HepG2 (cell line): ENCODE results near the gene CEP57L1. TPM values are rescaled to one million over a fixed set of nuclear protein-coding genes. Genes with fewer than 3 reads are reported as not detected.

ENCODE experiments used
- ATAC-seq: fragments of 200-7000 bp; cut with Tn5 transposase; 3 replicates; pipeline ENCODE4 v1.9.1; 2020; ENCODE audit warnings: mild to moderate bottlenecking, moderate library complexity
- BruUV-seq: library from RNA; stranded (reverse); fragments of 400-500 nt; replicated peaks from 2 replicates; lab custom pipeline; 2021; lab: Mats Ljungman, UMichigan
- CTCF ChIA-PET: fragments of 300-600 bp; formaldehyde crosslinking; extraction: SDS; loops from one replicate; lab custom pipeline; 2021; ENCODE audit warnings: low total read pairs, inconsistent platforms, low intra/inter-chr PET ratio; lab: Yijun Ruan, JAX
- POLR2A ChIA-PET: fragments of 350-600 bp; sonication (Branson Sonifier 250); formaldehyde crosslinking; loops from one replicate; lab custom pipeline; 2020; ENCODE audit warnings: antibody characterized with exemption, inconsistent platforms; lab: Yijun Ruan, JAX
- DNase-seq: peaks from one replicate; pipeline ENCODE4 v3.0.0-alpha.2; 2015; ENCODE audit warnings: low spot score
- FAIRE-seq: peaks from 3 replicates; lab custom pipeline; 2011; peaks lifted over from hg19 to GRCh38; lab: Jason Lieb, UNC
- H2AFZ ChIP-seq: one replicate; pipeline ENCODE4 v1.6.1; 2011; ENCODE audit warnings: low read length, inconsistent platforms
- H3K27ac ChIP-seq: fragments of 300-600 bp; 3 replicates; pipeline ENCODE4 v1.8.0; 2011; ENCODE audit warnings: mixed run types, mild to moderate bottlenecking, mixed read lengths, low read length, inconsistent platforms; ENCODE audit not compliant: insufficient read depth; ENCODE audit errors: extremely low read length
- H3K27me3 ChIP-seq, 2 experiments: fragments of 200-600 bp in 1 of 2; 2 replicates in 1 of 2; 3 replicates in 1 of 2; pipeline versions ENCODE4 v1.6.0 to v1.8.0; 2011; ENCODE audit warnings: low read length in 2 of 2, mild to moderate bottlenecking in 2 of 2, moderate library complexity in 2 of 2, inconsistent platforms in 1 of 2; ENCODE audit not compliant: insufficient read depth in 2 of 2, control insufficient read depth in 1 of 2
- H3K36me3 ChIP-seq, 2 experiments: fragments of 200-600 bp in 1 of 2; replicated peaks in 1 of 2; 2 replicates in 1 of 2; 3 replicates in 1 of 2; pipeline versions ENCODE4 v1.5.1 to v1.8.0; 2011; ENCODE audit warnings: low read length in 2 of 2, inconsistent platforms in 1 of 2; ENCODE audit not compliant: insufficient read depth in 2 of 2, control insufficient read depth in 1 of 2
- H3K4me1 ChIP-seq: 2 replicates; pipeline ENCODE4 v1.5.1; 2012; ENCODE audit warnings: low read length, inconsistent platforms; ENCODE audit not compliant: insufficient read depth
- H3K4me2 ChIP-seq: 2 replicates; pipeline ENCODE4 v1.6.0; 2011; ENCODE audit warnings: low read depth, low read length, inconsistent platforms
- H3K4me3 ChIP-seq, 3 experiments: fragments of 200-600 bp in 1 of 3; sonication (generic), shearing (Covaris generic) in 1 of 3; replicated peaks in 1 of 3; 2 replicates each; pipeline ENCODE4 v1.5.1; 2011 to 2016; ENCODE audit warnings: low read length in 3 of 3, inconsistent platforms in 2 of 3, low read depth in 2 of 3, mild to moderate bottlenecking in 2 of 3, control low read depth in 1 of 3, mixed read lengths in 1 of 3; ENCODE audit not compliant: insufficient read depth in 1 of 3
- H3K79me2 ChIP-seq: one replicate; pipeline ENCODE4 v1.6.1; 2011; ENCODE audit warnings: low read length, inconsistent platforms; ENCODE audit not compliant: insufficient read depth
- H3K9ac ChIP-seq: 2 replicates; pipeline ENCODE4 v1.6.0; 2011; ENCODE audit warnings: mild to moderate bottlenecking, low read depth, low read length, inconsistent platforms; ENCODE audit not compliant: insufficient read depth
- H3K9me3 ChIP-seq: 2 replicates; pipeline ENCODE4 v1.5.1; 2012; ENCODE audit warnings: mild to moderate bottlenecking, low read length
- H4K20me1 ChIP-seq: 2 replicates; pipeline ENCODE4 v1.6.0; 2011; ENCODE audit warnings: inconsistent platforms, mild to moderate bottlenecking, low read length, moderate library complexity; ENCODE audit not compliant: insufficient read depth
- EZH2 ChIP-seq: conservative IDR thresholded peaks from 2 replicates; pipeline ENCODE4 v1.6.1; 2012; ENCODE audit warnings: mild to moderate bottlenecking, low read depth, low read length, moderate library complexity
- GZF1 ChIP-seq: sonication (generic); formaldehyde crosslinking; IDR thresholded peaks from 2 replicates; pipeline ENCODE4 v1.5.1; 2020; ENCODE audit warnings: mild to moderate bottlenecking, missing genetic modification reagents
- MTA3 ChIP-seq: sonication (generic); formaldehyde crosslinking; IDR thresholded peaks from 2 replicates; pipeline ENCODE4 v1.4.0; 2020; ENCODE audit warnings: missing genetic modification reagents
- NFIB ChIP-seq: sonication (generic); formaldehyde crosslinking; IDR thresholded peaks from 2 replicates; pipeline ENCODE4 v1.9.0; 2021; ENCODE audit warnings: missing genetic modification reagents, mild to moderate bottlenecking, borderline replicate concordance
- NR1H2 ChIP-seq: sonication (generic); formaldehyde crosslinking; IDR thresholded peaks from 2 replicates; pipeline ENCODE4 v1.8.1; 2022; ENCODE audit warnings: low read depth, missing genetic modification reagents, borderline replicate concordance
- PHF20 ChIP-seq: sonication (generic); formaldehyde crosslinking; IDR thresholded peaks from 2 replicates; pipeline ENCODE4 v1.5.0; 2020; ENCODE audit warnings: mild to moderate bottlenecking, missing genetic modification reagents
- RCOR2 ChIP-seq: IDR thresholded peaks from 2 replicates; pipeline ENCODE4 v1.6.1; 2016; ENCODE audit warnings: missing biosample characterization, missing genetic modification reagents
- SMARCC2 ChIP-seq: fragments of 450-650 bp; IDR thresholded peaks from 2 replicates; pipeline ENCODE4 v1.6.1; 2017; ENCODE audit warnings: antibody characterized with exemption, mild to moderate bottlenecking
- TMF1 ChIP-seq: sonication (generic); formaldehyde crosslinking; IDR thresholded peaks from 2 replicates; pipeline ENCODE4 v1.8.1; 2022; ENCODE audit warnings: low read depth, missing genetic modification reagents
- ZNF207 ChIP-seq: fragments of 450-650 bp; IDR thresholded peaks from 2 replicates; pipeline ENCODE4 v1.6.1; 2016; ENCODE audit warnings: antibody characterized with exemption, borderline replicate concordance
- ZNF253 ChIP-seq: sonication (generic); formaldehyde crosslinking; IDR thresholded peaks from 2 replicates; pipeline ENCODE4 v1.8.0; 2022; ENCODE audit warnings: mild to moderate bottlenecking, missing genetic modification reagents, borderline replicate concordance
- ZNF792 ChIP-seq: IDR thresholded peaks from 2 replicates; pipeline ENCODE4 v1.6.1; 2016
- WGBS: methylation state at CpG from one replicate; pipeline ENCODE4 v1.1.6; 2017; ENCODE audit warnings: low lambda C conversion rate; 5-methylcytosine and 5-hydroxymethylcytosine counted together
- in situ Hi-C: cut with HindIII; loops from 2 replicates; pipeline ENCODE4 v1.10.0; 2017; ENCODE audit warnings: low pct_unique_long_range_greater_than_20kb; ENCODE audit not compliant: extremely low pct_ligation_motif_present
- intact Hi-C: fragments of 100-400 bp; cut with micrococcal nuclease; formaldehyde crosslinking; loops from one replicate; pipeline ENCODE4 v1.10.0; 2022; ENCODE audit not compliant: unreplicated experiment
- polyA plus RNA-seq, 8 experiments: library from polyadenylated mRNA; depleted of rRNA in 3 of 8; stranded (reverse) in 7 of 8; unstranded in 1 of 8; fragments of >200 nt; fragmentation: Illumina TruSeq in 4 of 8; extraction: Trizol in 4 of 8; gene quantifications; 2 replicates each; pipeline versions ENCODE4 v1.2.1 to v1.2.3, GENCODE V29; 2011 to 2016; ENCODE audit warnings: low read depth in 4 of 8, missing spikeins in 1 of 8, mixed read lengths in 1 of 8; ENCODE audit not compliant: insufficient read depth in 1 of 8
- total RNA-seq, 5 experiments: library from RNA; depleted of rRNA; stranded (reverse); fragments of >200 nt; fragmentation: Illumina TruSeq; extraction: Trizol; gene quantifications; 2 replicates each; pipeline ENCODE4 v1.2.3, GENCODE V29; 2016; ENCODE audit warnings: low read depth in 1 of 5
- TF ChIP-seq, protein P1 (sequence below): sonication (generic); formaldehyde crosslinking; IDR thresholded peaks from 2 replicates; pipeline ENCODE4 v1.4.0; 2020; ENCODE audit warnings: missing genetic modification reagents, borderline replicate concordance
- TF ChIP-seq, protein P2 (sequence below): sonication (generic); formaldehyde crosslinking; IDR thresholded peaks from 2 replicates; pipeline ENCODE4; 2020; ENCODE audit warnings: missing genetic modification reagents, mild to moderate bottlenecking, borderline replicate concordance
- TF ChIP-seq, protein P3 (sequence below): sonication (generic); formaldehyde crosslinking; IDR thresholded peaks from 2 replicates; pipeline ENCODE4 v1.4.0; 2020; ENCODE audit warnings: missing genetic modification reagents
- TF ChIP-seq, protein P4 (sequence below): sonication (generic); formaldehyde crosslinking; IDR thresholded peaks from 2 replicates; pipeline ENCODE4 v1.8.1; 2023; ENCODE audit warnings: mild to moderate bottlenecking, inconsistent platforms, moderate library complexity, missing genetic modification reagents, borderline replicate concordance

CEP57L1 gene
- total and polyA plus RNA-seq, 2 of the 13 experiments (the other 11 are each of a cell fraction or from before 2014, with no cell fraction given), result 7.7 to 15.5 TPM

DNA sequence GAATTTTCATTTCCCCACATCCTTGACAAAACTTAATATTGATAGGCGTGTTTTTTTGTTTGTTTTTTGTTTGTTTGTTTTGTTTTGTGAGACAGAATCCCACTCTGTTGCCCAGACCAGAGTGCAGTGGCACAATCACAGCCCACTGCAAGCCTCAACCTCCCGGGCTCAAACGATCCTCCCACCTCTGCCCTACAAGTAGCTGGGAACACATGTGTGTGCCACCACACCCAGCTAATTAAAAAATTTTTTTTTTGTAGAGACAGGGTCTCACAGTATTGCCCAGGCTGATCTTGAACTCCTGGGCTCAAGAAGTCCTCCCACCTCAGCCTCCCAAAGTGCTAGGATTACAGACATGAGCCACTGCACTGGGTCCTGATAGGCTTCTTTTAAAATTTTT, 9.2 kb downstream of the CEP57L1 start:
- ChIA-PET POLR2A (no interaction called here), CTCF (no interaction called here)
- no peak for TF ChIP-seq TMF1 (CRISPR knock-in tag)
- TF ChIP-seq, protein P1, sequence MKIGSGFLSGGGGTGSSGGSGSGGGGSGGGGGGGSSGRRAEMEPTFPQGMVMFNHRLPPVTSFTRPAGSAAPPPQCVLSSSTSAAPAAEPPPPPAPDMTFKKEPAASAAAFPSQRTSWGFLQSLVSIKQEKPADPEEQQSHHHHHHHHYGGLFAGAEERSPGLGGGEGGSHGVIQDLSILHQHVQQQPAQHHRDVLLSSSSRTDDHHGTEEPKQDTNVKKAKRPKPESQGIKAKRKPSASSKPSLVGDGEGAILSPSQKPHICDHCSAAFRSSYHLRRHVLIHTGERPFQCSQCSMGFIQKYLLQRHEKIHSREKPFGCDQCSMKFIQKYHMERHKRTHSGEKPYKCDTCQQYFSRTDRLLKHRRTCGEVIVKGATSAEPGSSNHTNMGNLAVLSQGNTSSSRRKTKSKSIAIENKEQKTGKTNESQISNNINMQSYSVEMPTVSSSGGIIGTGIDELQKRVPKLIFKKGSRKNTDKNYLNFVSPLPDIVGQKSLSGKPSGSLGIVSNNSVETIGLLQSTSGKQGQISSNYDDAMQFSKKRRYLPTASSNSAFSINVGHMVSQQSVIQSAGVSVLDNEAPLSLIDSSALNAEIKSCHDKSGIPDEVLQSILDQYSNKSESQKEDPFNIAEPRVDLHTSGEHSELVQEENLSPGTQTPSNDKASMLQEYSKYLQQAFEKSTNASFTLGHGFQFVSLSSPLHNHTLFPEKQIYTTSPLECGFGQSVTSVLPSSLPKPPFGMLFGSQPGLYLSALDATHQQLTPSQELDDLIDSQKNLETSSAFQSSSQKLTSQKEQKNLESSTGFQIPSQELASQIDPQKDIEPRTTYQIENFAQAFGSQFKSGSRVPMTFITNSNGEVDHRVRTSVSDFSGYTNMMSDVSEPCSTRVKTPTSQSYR (CRISPR knock-in tag), result no peak
- TF ChIP-seq EZH2, result no peak
- no peak for TF ChIP-seq MTA3 (CRISPR knock-in tag)
- TF ChIP-seq NR1H2 (CRISPR knock-in tag), result no peak
- TF ChIP-seq ZNF792 (CRISPR knock-in tag), result no peak
- no peak for TF ChIP-seq NFIB (CRISPR knock-in tag)
- no peak for TF ChIP-seq ZNF207
- TF ChIP-seq ZNF253 (CRISPR knock-in tag), result no peak
- no peak for TF ChIP-seq PHF20 (CRISPR knock-in tag)
- TF ChIP-seq SMARCC2, result no peak
- TF ChIP-seq, protein P2, sequence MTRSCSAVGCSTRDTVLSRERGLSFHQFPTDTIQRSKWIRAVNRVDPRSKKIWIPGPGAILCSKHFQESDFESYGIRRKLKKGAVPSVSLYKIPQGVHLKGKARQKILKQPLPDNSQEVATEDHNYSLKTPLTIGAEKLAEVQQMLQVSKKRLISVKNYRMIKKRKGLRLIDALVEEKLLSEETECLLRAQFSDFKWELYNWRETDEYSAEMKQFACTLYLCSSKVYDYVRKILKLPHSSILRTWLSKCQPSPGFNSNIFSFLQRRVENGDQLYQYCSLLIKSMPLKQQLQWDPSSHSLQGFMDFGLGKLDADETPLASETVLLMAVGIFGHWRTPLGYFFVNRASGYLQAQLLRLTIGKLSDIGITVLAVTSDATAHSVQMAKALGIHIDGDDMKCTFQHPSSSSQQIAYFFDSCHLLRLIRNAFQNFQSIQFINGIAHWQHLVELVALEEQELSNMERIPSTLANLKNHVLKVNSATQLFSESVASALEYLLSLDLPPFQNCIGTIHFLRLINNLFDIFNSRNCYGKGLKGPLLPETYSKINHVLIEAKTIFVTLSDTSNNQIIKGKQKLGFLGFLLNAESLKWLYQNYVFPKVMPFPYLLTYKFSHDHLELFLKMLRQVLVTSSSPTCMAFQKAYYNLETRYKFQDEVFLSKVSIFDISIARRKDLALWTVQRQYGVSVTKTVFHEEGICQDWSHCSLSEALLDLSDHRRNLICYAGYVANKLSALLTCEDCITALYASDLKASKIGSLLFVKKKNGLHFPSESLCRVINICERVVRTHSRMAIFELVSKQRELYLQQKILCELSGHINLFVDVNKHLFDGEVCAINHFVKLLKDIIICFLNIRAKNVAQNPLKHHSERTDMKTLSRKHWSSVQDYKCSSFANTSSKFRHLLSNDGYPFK, result no peak
- TF ChIP-seq, protein P3, sequence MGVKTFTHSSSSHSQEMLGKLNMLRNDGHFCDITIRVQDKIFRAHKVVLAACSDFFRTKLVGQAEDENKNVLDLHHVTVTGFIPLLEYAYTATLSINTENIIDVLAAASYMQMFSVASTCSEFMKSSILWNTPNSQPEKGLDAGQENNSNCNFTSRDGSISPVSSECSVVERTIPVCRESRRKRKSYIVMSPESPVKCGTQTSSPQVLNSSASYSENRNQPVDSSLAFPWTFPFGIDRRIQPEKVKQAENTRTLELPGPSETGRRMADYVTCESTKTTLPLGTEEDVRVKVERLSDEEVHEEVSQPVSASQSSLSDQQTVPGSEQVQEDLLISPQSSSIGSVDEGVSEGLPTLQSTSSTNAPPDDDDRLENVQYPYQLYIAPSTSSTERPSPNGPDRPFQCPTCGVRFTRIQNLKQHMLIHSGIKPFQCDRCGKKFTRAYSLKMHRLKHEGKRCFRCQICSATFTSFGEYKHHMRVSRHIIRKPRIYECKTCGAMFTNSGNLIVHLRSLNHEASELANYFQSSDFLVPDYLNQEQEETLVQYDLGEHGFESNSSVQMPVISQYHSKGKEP (CRISPR knock-in tag), result no peak
- TF ChIP-seq RCOR2 (CRISPR knock-in tag), result no peak
- TF ChIP-seq GZF1 (CRISPR knock-in tag), result no peak
- TF ChIP-seq, protein P4, sequence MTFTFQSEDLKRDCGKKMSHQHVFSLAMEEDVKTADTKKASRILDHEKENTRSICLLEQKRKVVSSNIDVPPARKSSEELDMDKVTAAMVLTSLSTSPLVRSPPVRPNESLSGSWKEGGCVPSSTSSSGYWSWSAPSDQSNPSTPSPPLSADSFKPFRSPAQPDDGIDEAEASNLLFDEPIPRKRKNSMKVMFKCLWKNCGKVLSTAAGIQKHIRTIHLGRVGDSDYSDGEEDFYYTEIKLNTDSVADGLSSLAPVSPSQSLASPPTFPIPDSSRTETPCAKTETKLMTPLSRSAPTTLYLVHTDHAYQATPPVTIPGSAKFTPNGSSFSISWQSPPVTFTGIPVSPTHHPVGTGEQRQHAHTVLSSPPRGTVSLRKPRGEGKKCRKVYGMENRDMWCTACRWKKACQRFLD, result no peak
- H3K27ac ChIP-seq, result no peak overlapping the region
- ATAC-seq (no peak), DNase-seq (no peak), FAIRE-seq (no peak)
- H3K9me3 ChIP-seq, result no peaks in the 10 kb centered on the region
- no peaks in the 10 kb centered on the region for H3K27me3 ChIP-seq
- intact Hi-C loops (no loop called here), in situ Hi-C loops (no loop called here)
- H4K20me1 ChIP-seq, result no peaks in the 10 kb centered on the region
- WGBS, result 88% methylated on average over 3 of the region's 3 CpGs
- no peak overlapping the region for H2AFZ ChIP-seq
- H3K9ac ChIP-seq, result no peak overlapping the region
- H3K79me2 ChIP-seq, result no peaks in the 10 kb centered on the region
- no peak overlapping the region for H3K4me2 ChIP-seq
- no peak overlapping the region for H3K4me3 ChIP-seq
- BruUV-seq, result no TSS peak
- no peaks in the 10 kb centered on the region for H3K36me3 ChIP-seq
- H3K4me1 ChIP-seq, result no peaks in the 10 kb centered on the region
